Stimulated activated CD8-positive, alpha-beta memory T cell treated with anti-CD3 and anti-CD28 coated beads, Interleukin-7, amount 100 ng/mL, for 1 hour (primary cell): Measurements from ENCODE around the gene CHRM5.

Experiments used
- DNase-seq, 2 donors: peaks; one replicate each; pipeline ENCODE4 v3.0.0-alpha.2; 2020; ENCODE audit warnings: low read depth in 2 of 2

CHRM5 gene, protein sequence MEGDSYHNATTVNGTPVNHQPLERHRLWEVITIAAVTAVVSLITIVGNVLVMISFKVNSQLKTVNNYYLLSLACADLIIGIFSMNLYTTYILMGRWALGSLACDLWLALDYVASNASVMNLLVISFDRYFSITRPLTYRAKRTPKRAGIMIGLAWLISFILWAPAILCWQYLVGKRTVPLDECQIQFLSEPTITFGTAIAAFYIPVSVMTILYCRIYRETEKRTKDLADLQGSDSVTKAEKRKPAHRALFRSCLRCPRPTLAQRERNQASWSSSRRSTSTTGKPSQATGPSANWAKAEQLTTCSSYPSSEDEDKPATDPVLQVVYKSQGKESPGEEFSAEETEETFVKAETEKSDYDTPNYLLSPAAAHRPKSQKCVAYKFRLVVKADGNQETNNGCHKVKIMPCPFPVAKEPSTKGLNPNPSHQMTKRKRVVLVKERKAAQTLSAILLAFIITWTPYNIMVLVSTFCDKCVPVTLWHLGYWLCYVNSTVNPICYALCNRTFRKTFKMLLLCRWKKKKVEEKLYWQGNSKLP

DNA sequence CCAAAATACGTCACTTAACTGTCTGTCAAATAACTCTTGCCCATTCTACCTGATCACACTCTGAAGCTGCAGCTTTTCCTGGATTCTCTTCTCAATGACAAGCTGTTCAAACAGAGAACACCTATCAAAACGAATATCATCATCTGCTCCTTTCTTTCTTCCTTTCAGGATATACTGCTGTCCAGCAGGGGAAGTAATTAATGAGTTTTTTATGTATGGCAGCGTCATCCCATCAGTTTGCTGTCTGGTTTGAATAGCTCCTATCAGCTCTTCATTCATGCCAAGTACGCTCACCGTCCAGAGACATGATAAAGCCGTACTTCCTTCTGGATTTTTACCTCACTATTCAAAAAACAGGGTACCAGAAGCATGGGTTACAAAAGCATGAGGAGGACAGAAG lies at the start of gene CHRM5:
CHRM5 (plus strand) TSS at position 274 of the 400 bp plus-strand sequence. CDS start 94,221 bp downstream, outside the sequence.
- no peak for DNase-seq

DNA sequence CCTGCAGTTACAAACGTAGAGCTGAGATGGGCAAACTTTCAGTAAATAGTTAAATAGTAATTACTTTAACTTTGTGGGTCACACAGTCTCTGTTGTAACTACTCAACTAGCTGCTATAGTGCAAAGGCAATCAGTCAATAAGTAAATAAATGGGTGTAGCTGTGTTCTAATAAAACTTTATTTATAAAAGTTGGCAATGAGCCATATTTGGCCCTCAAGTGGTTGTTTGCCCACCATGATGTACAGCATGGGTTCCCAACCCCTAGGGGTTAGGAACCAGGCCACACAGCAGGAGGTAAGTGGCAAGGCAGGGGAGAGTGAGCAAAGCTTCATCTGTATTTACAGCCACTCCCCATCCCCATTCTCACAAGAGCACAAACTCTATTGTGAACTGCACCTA lies 44.9 kb upstream of the CHRM5 start:
- no peak for DNase-seq

DNA sequence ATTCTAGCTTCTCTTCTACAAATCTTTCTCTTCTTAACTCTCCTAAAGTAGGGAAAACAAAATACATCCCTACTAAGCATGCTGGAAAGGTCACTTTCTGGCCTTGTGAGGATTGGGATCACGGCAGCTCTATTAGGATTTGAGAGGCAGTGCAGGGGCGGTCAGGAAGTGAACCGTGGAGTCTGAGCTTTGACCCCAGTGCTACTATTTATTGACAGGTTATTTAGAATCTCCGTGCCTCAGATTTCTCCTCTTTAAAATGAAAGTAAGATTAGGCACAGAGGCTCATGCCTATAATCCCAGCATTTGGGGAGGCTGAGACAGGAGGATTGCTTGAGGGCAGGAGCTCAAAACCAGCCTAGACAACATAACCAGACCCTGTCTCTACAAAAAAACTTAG lies 42.0 kb upstream of the CHRM5 start:
- DNase-seq: no peak

DNA sequence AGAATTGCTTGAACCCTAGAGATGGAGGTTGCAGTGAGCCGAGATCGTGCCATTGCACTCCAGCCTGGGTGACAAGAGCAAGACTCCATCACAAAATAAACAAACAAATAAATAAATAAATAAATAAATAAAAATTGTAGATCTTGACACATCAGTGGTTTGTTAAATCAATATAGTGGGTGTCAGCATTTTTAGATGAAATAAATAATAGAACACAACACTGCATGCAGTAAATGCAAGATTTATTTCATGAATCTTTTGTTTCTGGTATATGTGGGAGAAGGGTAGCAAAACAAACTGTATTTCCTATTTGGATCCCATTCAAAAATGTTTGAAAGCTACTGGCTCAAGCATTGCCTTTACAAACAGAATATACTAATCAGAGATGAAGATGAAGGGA lies 35.6 kb upstream of the CHRM5 start:
- no peak for DNase-seq

GRCh38 chr15:33934396-33934795 lies 33.9 kb upstream of the CHRM5 start:
- no peak for DNase-seq

GRCh38 chr15:33934921-33935320 lies 33.4 kb upstream of the CHRM5 start:
- no peak for DNase-seq

DNA sequence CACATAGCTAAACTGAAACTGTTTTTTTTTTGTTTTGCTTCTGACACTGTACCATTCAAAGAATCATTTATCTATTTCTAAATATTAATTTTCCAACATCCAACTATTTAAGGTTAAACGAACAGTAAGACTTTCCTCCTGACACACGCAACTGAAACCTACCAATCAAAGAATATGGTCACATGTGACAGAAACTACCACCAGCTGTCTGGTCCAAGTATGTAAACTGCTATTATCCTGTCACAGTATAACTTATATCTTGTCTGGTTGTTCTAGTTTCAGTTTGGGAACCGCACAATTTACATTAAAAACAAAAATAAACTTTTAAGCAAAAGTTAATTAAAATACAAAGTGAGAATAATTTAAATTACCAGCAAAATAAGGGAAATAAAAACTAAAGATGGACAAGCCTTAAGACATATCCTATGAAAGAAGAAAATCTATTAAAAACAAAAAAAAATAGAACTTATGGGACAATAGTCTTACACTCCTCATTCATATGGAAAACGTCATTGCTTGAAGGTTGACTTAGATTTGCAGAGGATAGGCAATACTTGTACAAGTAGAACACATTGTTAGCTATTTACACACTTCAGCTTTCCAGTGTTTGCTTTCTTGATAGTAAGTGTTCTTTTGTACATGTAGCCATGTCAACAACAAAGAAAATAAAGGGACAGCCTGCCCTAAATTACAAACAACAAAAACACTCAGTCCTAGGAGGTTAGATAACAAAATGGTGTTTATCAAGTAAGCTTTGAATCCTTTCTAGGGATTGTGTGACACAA lies 26.8 kb upstream of the CHRM5 start:
- DNase-seq: no peak

- DNase-seq: no peak
Observed at GRCh38 chr15:33946152-33946551, 22.1 kb upstream of the CHRM5 start.

DNA sequence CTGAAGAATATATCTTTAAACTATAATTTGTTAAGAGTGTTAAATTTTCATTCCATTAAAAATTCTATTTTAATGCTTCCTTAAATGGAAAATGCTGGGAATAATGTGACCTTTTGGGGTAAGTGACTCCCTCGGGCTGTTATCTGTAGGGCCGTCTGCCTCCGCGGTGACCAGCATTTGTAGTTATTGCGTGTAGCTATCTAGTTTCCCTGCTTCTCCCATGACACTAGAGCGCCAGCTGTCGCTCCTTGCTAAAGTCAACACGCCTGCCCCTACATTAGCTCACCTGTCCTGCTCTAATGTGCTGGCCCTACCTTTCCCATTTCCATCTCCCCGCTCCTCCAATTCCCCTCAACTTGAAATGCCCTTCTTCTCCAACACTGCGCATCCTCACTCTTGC lies 12.4 kb upstream of the CHRM5 start:
- no peak for DNase-seq

DNA sequence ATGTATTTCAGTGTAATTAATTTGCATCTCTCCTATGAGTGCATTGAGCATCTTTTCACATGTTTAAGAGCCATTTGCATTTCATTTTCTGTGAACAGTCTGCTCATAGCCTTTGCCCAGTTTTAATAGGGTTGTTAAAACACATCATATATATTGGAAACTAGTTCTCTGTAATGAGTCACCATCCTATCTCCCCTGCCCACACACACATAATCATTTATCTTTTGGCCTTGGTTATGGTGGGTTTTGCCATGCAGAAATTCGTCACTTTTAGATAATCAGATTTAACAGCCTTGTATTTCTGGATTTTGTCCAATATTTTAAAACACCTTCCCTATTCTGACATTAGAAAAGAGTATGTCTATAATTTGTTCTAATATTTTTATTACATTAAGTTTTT lies 11.9 kb upstream of the CHRM5 start:
- no peak for DNase-seq

DNA sequence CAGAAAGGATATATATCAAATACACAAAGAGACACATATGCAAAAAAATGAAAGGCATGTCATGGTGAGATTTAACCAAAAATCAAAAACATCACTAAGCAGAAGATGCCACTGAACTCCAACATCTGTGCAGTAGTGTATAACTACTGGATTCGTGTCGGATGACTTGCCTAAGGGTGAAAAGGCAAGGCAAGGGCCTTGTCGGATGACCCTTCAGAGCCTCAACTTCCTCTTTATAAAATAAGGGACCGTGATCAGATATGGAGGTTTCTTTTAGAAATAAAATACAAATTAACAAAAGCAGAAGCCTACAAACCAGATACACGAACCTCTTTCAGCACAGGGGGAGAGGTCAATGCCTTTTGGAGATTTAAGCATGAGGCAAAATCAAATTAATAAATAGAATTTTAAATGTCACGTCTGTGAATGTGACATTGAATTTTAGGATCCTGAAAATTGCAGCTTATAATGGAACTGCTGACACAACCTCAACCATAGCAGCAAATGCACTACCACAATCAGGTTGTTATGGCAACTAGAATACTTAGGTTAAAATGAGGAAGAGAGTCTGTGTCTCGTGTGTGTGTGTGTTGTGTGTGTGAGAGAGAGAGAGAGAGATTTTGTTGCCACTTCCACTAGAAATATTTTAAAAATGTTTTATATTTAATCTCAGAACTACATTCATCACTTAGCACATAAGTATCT lies 8.3 kb upstream of the CHRM5 start:
- DNase-seq: no peak

GRCh38 chr15:33960549-33960935 lies 7.8 kb upstream of the CHRM5 start:
- no peak for DNase-seq

DNA sequence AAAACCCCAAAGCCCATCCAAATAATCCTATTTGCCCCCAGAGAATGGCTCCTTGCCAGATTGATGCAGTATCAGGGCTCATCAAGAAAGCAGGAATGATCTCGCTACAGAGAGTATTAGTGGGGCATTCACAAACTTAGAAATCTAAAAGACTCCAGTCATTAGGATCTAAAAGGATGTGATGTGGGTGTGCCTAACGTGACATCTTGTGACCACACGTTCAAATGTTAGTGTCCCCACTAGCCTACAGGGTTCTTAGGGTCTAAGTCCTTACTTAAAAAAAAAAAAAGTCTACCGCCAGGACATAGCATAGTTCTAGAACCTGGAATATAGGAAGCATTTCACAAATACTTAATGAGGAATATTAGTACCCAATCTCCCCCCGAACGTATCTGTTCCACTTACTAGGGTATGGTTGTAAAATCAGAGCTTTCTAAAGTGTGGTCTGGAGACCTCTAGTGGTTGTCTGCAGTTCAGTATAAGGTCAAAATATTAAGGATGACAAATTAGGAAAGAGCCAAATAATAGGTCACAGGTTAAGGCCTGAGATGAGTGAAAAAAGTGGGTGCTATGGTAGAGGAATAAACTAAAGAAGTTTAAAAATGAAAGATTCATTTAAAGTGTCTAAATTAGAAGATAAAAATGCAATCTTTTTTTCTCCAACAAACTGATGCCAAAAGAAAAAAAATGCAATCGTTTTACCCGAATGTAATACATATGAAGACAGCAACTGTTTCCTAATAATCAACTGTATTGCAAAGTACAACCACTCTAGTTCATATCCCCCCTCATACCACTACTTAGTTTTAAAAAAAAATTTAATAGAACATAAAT lies 4.2 kb upstream of the CHRM5 start:
- DNase-seq: no peak

DNA sequence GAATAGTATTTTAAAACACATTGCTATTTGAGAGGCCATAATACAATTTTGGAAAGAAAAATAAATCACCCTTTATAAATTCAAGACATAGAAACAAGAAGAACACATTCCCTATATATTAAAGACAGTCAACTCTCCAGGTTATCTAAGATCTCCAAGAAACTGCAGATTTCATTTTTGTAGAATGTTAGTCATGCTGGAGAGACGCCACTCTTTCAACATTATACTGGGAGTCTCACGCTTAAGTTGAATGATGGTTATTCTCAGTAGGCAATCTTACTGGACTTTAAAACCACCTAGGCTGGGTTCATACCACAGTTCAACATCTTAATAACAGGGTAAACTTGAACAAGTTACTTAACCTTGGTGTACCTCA lies 3.6 kb upstream of the CHRM5 start:
- no peak for DNase-seq

DNA sequence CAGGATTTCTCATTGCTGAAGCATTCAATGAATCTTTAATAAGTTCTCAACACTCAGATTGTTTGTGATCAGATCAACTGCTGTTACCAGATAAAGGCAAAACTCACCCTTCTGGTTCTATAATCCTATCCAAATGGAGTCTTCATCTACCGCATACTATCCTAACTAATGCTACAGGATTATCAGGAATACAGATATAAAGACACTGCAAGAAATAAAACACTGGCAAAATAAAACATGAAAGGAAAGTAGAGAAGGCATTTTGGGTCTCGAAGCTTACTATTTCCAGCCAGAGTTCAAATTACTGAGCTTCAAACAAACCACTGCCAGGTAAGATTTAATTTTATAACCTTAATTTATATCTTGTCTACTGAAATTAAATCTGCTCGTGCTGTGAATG lies 524 bp downstream of the CHRM5 start:
- no peak for DNase-seq

- DNase-seq: no peak
Observed at GRCh38 chr15:33971811-33972210, 3.5 kb downstream of the CHRM5 start.

DNA sequence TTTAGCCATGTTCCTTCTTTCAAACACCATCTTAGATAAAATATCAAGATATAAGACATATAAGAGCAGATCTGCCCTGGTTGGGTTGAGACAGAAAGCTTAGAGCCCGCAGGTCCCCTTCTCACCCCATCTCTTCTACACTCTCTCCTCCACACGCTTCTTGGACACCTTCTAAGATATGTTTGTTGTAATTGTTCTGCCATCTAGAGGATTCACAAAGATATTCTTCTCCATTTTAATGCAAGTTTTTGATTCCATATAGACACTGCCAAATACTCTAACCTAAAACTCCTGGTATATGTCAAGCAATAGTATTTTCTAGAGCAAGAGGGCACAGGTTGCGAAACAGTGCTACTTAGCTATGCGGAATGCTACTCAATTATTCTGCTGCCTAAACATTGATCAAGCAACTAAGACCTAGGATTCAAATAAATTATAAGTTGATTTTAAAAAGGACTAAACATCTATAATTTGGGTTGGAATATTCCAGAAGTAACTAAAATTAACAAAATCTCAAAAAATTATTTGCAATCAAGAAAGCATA lies 6.8 kb downstream of the CHRM5 start:
- no peak for DNase-seq

DNA sequence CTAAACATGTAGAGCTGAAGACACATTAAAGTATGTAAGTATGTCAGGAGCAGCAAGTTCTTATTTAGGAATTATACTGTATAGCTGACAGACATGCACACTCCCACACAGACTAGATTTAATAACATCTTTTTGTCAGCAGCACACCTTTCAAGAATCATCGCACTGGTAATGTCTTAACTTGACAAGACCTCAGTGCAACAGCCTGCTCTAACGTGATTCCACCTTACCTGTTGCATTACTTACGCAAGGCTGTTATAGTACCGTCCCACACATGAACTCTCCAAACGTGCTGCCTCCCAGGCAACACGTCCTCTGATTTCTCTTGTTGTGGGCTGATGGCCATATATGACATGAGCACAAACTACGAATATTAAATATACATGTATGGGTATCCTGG lies 11.9 kb downstream of the CHRM5 start:
- no peak for DNase-seq

DNA sequence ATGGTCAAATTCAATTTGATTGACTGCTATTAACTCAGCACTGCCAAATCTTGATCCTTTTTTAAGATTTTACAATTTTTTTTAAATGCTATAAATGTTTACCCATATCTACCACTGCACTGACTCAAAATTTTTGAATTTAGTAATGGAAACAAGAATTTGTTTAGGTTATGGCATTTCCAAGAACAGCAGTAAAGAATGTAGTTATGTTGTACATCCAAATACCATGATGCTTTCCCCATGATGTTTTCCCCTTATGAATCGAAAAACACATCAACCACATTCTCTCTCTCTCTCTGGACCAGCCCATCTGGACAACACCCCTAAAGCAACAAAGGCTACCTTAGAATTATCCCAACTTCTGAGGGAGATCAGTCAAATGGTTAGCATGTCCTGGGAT lies 14.2 kb downstream of the CHRM5 start:
- no peak for DNase-seq

DNA sequence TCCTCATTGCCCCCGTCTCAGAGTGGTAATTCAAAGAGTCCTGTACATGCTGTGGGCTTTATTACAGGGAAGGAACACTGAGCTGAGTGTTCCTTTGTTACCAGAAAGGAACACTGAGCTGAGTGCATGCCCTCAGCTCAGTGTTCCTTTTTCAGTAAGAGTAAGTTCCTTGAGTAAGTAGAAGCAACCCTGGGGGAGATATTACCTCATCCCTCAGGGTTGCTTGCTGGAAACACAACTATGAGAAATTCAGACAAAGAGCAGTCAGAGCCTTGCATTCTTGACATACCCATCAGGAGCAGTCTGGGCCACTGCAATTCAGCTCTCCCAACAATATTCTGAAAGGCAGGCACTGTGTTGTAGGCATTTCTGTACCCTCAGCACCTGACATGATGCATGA lies 17.0 kb downstream of the CHRM5 start:
- no peak for DNase-seq

GRCh38 chr15:33985751-33986150 lies 17.5 kb downstream of the CHRM5 start:
- DNase-seq: no peak
